PC-9 (cell line): ENCODE results near the gene C2CD3. TPM values are rescaled to one million over a fixed set of nuclear protein-coding genes. Genes with fewer than 3 reads are reported as not detected.
"Not testable (repeated sequence)": the region's sequence is repeated elsewhere in the genome, so short reads cannot be mapped to it uniquely, and the experiment has no call there.

ENCODE experiments used
- BruUV-seq: library from RNA; stranded (reverse); fragments of 400-500 nt; replicated peaks from 2 replicates; lab custom pipeline; 2021; lab: Mats Ljungman, UMichigan
- CTCF ChIA-PET: fragments of 300-600 bp; sonication (Branson Sonifier 250); formaldehyde crosslinking; loops from one replicate; lab custom pipeline; 2022; ENCODE audit warnings: antibody characterized with exemption; lab: Charles Lee
- POLR2A ChIA-PET: fragments of 300-600 bp; sonication (Branson Sonifier 250); formaldehyde crosslinking; loops from one replicate; lab custom pipeline; 2022; ENCODE audit warnings: antibody characterized with exemption; ENCODE audit not compliant: unreplicated experiment; lab: Charles Lee
- DNase-seq, 2 experiments: peaks; one replicate each; pipeline versions ENCODE4 v3.0.0 to v3.0.0-alpha.2; 2015 to 2022; ENCODE audit warnings: mixed read lengths in 1 of 2
- H2AFZ ChIP-seq: fragments of 200-600 bp; sonication (generic); 2 replicates; pipeline ENCODE4 v1.8.1; 2017; ENCODE audit warnings: antibody characterized with exemption
- H3F3A ChIP-seq: fragments of 200-600 bp; sonication (generic); 2 replicates; pipeline ENCODE4 v1.8.1; 2017; ENCODE audit warnings: antibody characterized with exemption, mild to moderate bottlenecking, low read depth; ENCODE audit not compliant: insufficient read depth
- H3K27ac ChIP-seq: fragments of 200-600 bp; sonication (generic); 2 replicates; pipeline ENCODE4 v1.6.1; 2016; ENCODE audit warnings: mixed run types
- H3K27me3 ChIP-seq: fragments of 200-600 bp; sonication (generic); 2 replicates; pipeline ENCODE4 v1.6.1; 2016; ENCODE audit warnings: low read depth, mixed run types; ENCODE audit not compliant: insufficient read depth
- H3K36me3 ChIP-seq: fragments of 200-600 bp; sonication (generic); 2 replicates; pipeline ENCODE4 v1.6.1; 2016; ENCODE audit warnings: low read depth, mixed run types
- H3K4me1 ChIP-seq: fragments of 200-600 bp; sonication (generic); replicated peaks from 2 replicates; pipeline ENCODE4 v1.6.1; 2016; ENCODE audit warnings: mixed run types; ENCODE audit not compliant: insufficient read depth
- H3K4me2 ChIP-seq: fragments of 200-600 bp; sonication (generic); 2 replicates; pipeline ENCODE4 v1.6.1; 2017; ENCODE audit warnings: mixed run types
- H3K4me3 ChIP-seq: fragments of 200-600 bp; sonication (generic); 2 replicates; pipeline ENCODE4 v1.6.1; 2016; ENCODE audit warnings: mixed run types
- H3K79me2 ChIP-seq: fragments of 200-600 bp; sonication (generic); 2 replicates; pipeline ENCODE4 v1.6.1; 2017; ENCODE audit warnings: low read depth, mixed run types
- H3K9me2 ChIP-seq: fragments of 200-600 bp; sonication (generic); 2 replicates; pipeline ENCODE4 v1.8.1; 2017; ENCODE audit warnings: mild to moderate bottlenecking; ENCODE audit not compliant: insufficient read depth
- H3K9me3 ChIP-seq: fragments of 200-600 bp; sonication (generic); 2 replicates; pipeline ENCODE4 v1.8.1; 2016; ENCODE audit warnings: low read depth; ENCODE audit not compliant: insufficient read depth
- H4K20me1 ChIP-seq: fragments of 200-600 bp; sonication (generic); 2 replicates; pipeline ENCODE4 v1.8.1; 2017; ENCODE audit not compliant: insufficient read depth
- CTCF ChIP-seq: fragments of 200-600 bp; sonication (generic); conservative IDR thresholded peaks from 2 replicates; pipeline ENCODE4 v1.6.1; 2017; ENCODE audit warnings: mixed run types, antibody characterized with exemption, mild to moderate bottlenecking, moderate library complexity
- EZH2 ChIP-seq: fragments of 200-600 bp; sonication (generic); IDR thresholded peaks from 2 replicates; pipeline ENCODE4 v1.8.0; 2017; ENCODE audit warnings: antibody characterized with exemption, low read depth
- intact Hi-C: fragments of 100-400 bp; cut with micrococcal nuclease; formaldehyde crosslinking; loops from one replicate; pipeline ENCODE4 v1.10.0; 2022; ENCODE audit not compliant: unreplicated experiment
- total RNA-seq: library from RNA; stranded (reverse); gene quantifications from 2 replicates; pipeline ENCODE4 v1.2.3, GENCODE V29; 2021

Gene C2CD3
- total RNA-seq, 1 experiment from 2014 or later = 50.0 TPM

GRCh38 chr11:74142624-74143023, 28.2 kb downstream of the C2CD3 start:
- H3K36me3 ChIP-seq = peaks cover 4% of the 10 kb centered on the region; the same call in 1 of the 2 replicates
- CTCF ChIA-PET = no interaction called here
- BruUV-seq = no TSS peak
- TF ChIP-seq CTCF (no peak), EZH2 (no peak)
- peaks cover 45% of the 10 kb centered on the region for H3K4me1 ChIP-seq
- no peak overlapping the region for H3K4me3 ChIP-seq
- POLR2A ChIA-PET = no interaction called here
- H3K4me2 ChIP-seq = no peak overlapping the region
- no peaks in the 10 kb centered on the region for H3K27me3 ChIP-seq
- no peaks in the 10 kb centered on the region for H3K9me2 ChIP-seq
- no peak overlapping the region for H2AFZ ChIP-seq
- no peaks in the 10 kb centered on the region for H3K9me3 ChIP-seq
- peaks cover 32% of the 10 kb centered on the region for H3F3A ChIP-seq
- no peak for DNase-seq
- H3K79me2 ChIP-seq = 0 out of 2 replicates have a peak, but pooled peaks cover 8% of the 10 kb centered on the region
- no peaks in the 10 kb centered on the region for H4K20me1 ChIP-seq
- no peak overlapping the region for H3K27ac ChIP-seq
- intact Hi-C loops = no loop called here

GRCh38 chr11:74141908-74142307, 28.9 kb downstream of the C2CD3 start:
- no peak for DNase-seq
- Histone ChIP-seq H3K4me1 (peaks cover 45% of the 10 kb centered on the region), H3K27ac (peak overlapping the region; percentile 91), H3F3A (peaks cover 29% of the 10 kb centered on the region), H4K20me1 (no peaks in the 10 kb centered on the region), H3K4me3 (no peak overlapping the region), H3K9me2 (no peaks in the 10 kb centered on the region), H3K27me3 (no peaks in the 10 kb centered on the region), H3K36me3 (peaks cover 5% of the 10 kb centered on the region; the same call in 1 of the 2 replicates), H2AFZ (no peak overlapping the region), H3K4me2 (no peak overlapping the region), H3K79me2 (0 out of 2 replicates have a peak, but pooled peaks cover 8% of the 10 kb centered on the region), H3K9me3 (no peaks in the 10 kb centered on the region)
- BruUV-seq = no TSS peak
- no peak for TF ChIP-seq CTCF
- TF ChIP-seq EZH2 = no peak
- ChIA-PET POLR2A (interaction anchor here (0.6 kb wide), 1 partner anchor 29 kb away, joined by 24 read pairs; no protein-coding TSS in a partner anchor), CTCF (interaction anchor here (0.6 kb wide), 1 partner anchor 178 kb away, joined by 3 read pairs; no protein-coding TSS in a partner anchor)
- intact Hi-C loops = no loop called here

GRCh38 chr11:74141241-74141695, 29.5 kb downstream of the C2CD3 start:
- no peak overlapping the region for H2AFZ ChIP-seq
- peaks cover 8% of the 10 kb centered on the region for H3K36me3 ChIP-seq
- ChIA-PET POLR2A (interaction anchor here (0.6 kb wide), 1 partner anchor 29 kb away, joined by 24 read pairs; no protein-coding TSS in a partner anchor), CTCF (no interaction called here)
- intact Hi-C loops = no loop called here
- H3K27ac ChIP-seq = peak overlapping the region; percentile 91
- H3K4me1 ChIP-seq = peaks cover 45% of the 10 kb centered on the region
- H3K9me2 ChIP-seq = no peaks in the 10 kb centered on the region
- H3K4me2 ChIP-seq = peak overlapping the region; percentile 11; the same call in 1 of the 2 replicates
- H3F3A ChIP-seq = peaks cover 29% of the 10 kb centered on the region
- peak; percentile 32 to 63 for DNase-seq
- H3K4me3 ChIP-seq = no peak overlapping the region
- no peaks in the 10 kb centered on the region for H4K20me1 ChIP-seq
- TF ChIP-seq CTCF (no peak), EZH2 (no peak)
- BruUV-seq = no TSS peak
- H3K79me2 ChIP-seq = 0 out of 2 replicates have a peak, but pooled peaks cover 8% of the 10 kb centered on the region
- H3K27me3 ChIP-seq = no peaks in the 10 kb centered on the region
- H3K9me3 ChIP-seq = no peaks in the 10 kb centered on the region

- intact Hi-C loops, H4K20me1 ChIP-seq, H3K9me3 ChIP-seq, H3K4me2 ChIP-seq, H3K27me3 ChIP-seq, DNase-seq, H3K4me3 ChIP-seq, H2AFZ ChIP-seq, BruUV-seq, H3K9me2 ChIP-seq: not testable (repeated sequence)
- ChIA-PET CTCF (interaction anchor here (0.6 kb wide), 1 partner anchor 10 kb away, joined by 3 read pairs; no protein-coding TSS in a partner anchor), POLR2A (interaction anchor here (0.7 kb wide), 1 partner anchor 32 kb away, joined by 7 read pairs; no protein-coding TSS in a partner anchor)
- Histone ChIP-seq H3K79me2 (0 out of 2 replicates have a peak, but pooled peaks cover 10% of the 10 kb centered on the region), H3K27ac (peak overlapping the region; percentile 91), H3K36me3 (peaks cover 17% of the 10 kb centered on the region), H3K4me1 (peaks cover 45% of the 10 kb centered on the region), H3F3A (peaks cover 29% of the 10 kb centered on the region)
Observed at GRCh38 chr11:74139919-74140431, 30.8 kb downstream of the C2CD3 start.
